GM12878 (cell line): Measurements from ENCODE around the gene SNCAIP. TPM values are rescaled to one million over a fixed set of nuclear protein-coding genes. Genes with fewer than 3 reads are reported as not detected.

Source experiments
- ATAC-seq: fragments of 200-7000 bp; cut with Tn5 transposase; 3 replicates; pipeline ENCODE4 v1.9.1; 2020; ENCODE audit warnings: mild to moderate bottlenecking, moderate library complexity
- BruUV-seq: library from RNA; stranded (reverse); fragments of 400-500 nt; replicated peaks from 2 replicates; lab custom pipeline; 2021; lab: Mats Ljungman, UMichigan
- CTCF ChIA-PET: fragments of 300-600 bp; sonication (Branson Sonifier 250); formaldehyde crosslinking; extraction: SDS; loops from one replicate; lab custom pipeline; 2021; ENCODE audit warnings: inconsistent platforms; lab: Yijun Ruan, JAX
- POLR2A ChIA-PET: fragments of 350-600 bp; formaldehyde crosslinking; extraction: SDS; loops from one replicate; lab custom pipeline; 2021; ENCODE audit warnings: inconsistent platforms; lab: Charles Lee
- RAD21 ChIA-PET: fragments of 300-600 bp; sonication (Branson Sonifier 250); formaldehyde crosslinking; loops from one replicate; lab custom pipeline; 2023; ENCODE audit warnings: antibody characterized with exemption; ENCODE audit not compliant: unreplicated experiment; lab: Charles Lee
- SMC1A ChIA-PET: fragments of 300-600 bp; sonication (Branson Sonifier 250); formaldehyde crosslinking; loops from one replicate; lab custom pipeline; 2023; ENCODE audit not compliant: unreplicated experiment, uncharacterized antibody; lab: Charles Lee
- DNase-seq: peaks from one replicate; pipeline ENCODE4 v3.0.0-alpha.2; 2011; ENCODE audit warnings: low read depth, low spot score
- FAIRE-seq: peaks from 3 replicates; lab custom pipeline; 2011; peaks lifted over from hg19 to GRCh38; lab: Jason Lieb, UNC
- H2AFZ ChIP-seq: 2 replicates; pipeline ENCODE4 v1.6.0; 2011; ENCODE audit warnings: low read depth, low read length, control low read depth; ENCODE audit not compliant: control insufficient read depth
- H3K27ac ChIP-seq: 2 replicates; pipeline ENCODE4 v1.5.1; 2011; ENCODE audit warnings: control low read depth; ENCODE audit not compliant: control insufficient read depth, insufficient read depth
- H3K27me3 ChIP-seq, 2 experiments: replicated peaks in 1 of 2; 2 replicates each; pipeline versions ENCODE4 v1.6.0 to v1.6.1; 2011; ENCODE audit warnings: low read length in 1 of 2; ENCODE audit not compliant: control insufficient read depth in 2 of 2, insufficient read depth in 2 of 2
- H3K36me3 ChIP-seq, 2 experiments: 2 replicates each; pipeline ENCODE4 v1.5.1; 2011; ENCODE audit warnings: low read length in 1 of 2; ENCODE audit not compliant: control insufficient read depth in 2 of 2, insufficient read depth in 2 of 2
- H3K4me1 ChIP-seq: 2 replicates; pipeline ENCODE4 v1.6.1; 2011; ENCODE audit warnings: mild to moderate bottlenecking, low read length, moderate library complexity, mixed read lengths; ENCODE audit not compliant: control insufficient read depth, insufficient read depth
- H3K4me2 ChIP-seq: 2 replicates; pipeline ENCODE4 v1.6.0; 2011; ENCODE audit warnings: control low read depth; ENCODE audit not compliant: control insufficient read depth, insufficient read depth
- H3K4me3 ChIP-seq: fragments of 200-600 bp; sonication (generic); 2 replicates; pipeline ENCODE4 v1.5.1; 2016
- H3K79me2 ChIP-seq: 2 replicates; pipeline ENCODE4 v1.6.0; 2011; ENCODE audit warnings: low read length; ENCODE audit not compliant: control insufficient read depth, insufficient read depth
- H3K9ac ChIP-seq: 2 replicates; pipeline ENCODE4 v1.8.0; 2011; ENCODE audit warnings: low read length, control low read depth, mixed read lengths; ENCODE audit not compliant: control insufficient read depth, insufficient read depth
- H3K9me3 ChIP-seq: replicated peaks from 3 replicates; pipeline ENCODE4 v1.5.1; 2011; ENCODE audit warnings: mild to moderate bottlenecking, low read length; ENCODE audit not compliant: control insufficient read depth, insufficient read depth
- H4K20me1 ChIP-seq: 2 replicates; pipeline ENCODE4 v1.6.0; 2011; ENCODE audit not compliant: control insufficient read depth, insufficient read depth
- CREM ChIP-seq: IDR thresholded peaks from 2 replicates; pipeline ENCODE4 v1.6.1; 2014; ENCODE audit warnings: antibody characterized with exemption, low read depth
- CTCF ChIP-seq, 3 experiments: IDR thresholded peaks in 2 of 3; conservative IDR thresholded peaks in 1 of 3; 2 replicates each; pipeline ENCODE4 v1.5.1; 2011; ENCODE audit warnings: low read depth in 3 of 3, low read length in 3 of 3, mild to moderate bottlenecking in 3 of 3, control low read depth in 2 of 3, moderate library complexity in 2 of 3, inconsistent platforms in 1 of 3, mixed read lengths in 1 of 3; ENCODE audit not compliant: control insufficient read depth in 2 of 3, insufficient read depth in 1 of 3; ENCODE audit errors: extremely low read depth in 1 of 3
- EGR1 ChIP-seq, 2 experiments: IDR thresholded peaks; 1 replicate in 1 of 2; 2 replicates in 1 of 2; pipeline ENCODE4 v1.6.1; 2011 to 2012; ENCODE audit warnings: low read depth in 2 of 2, low read length in 2 of 2, borderline replicate concordance in 1 of 2, mild to moderate bottlenecking in 1 of 2, moderate library complexity in 1 of 2
- ELK1 ChIP-seq: IDR thresholded peaks from 2 replicates; pipeline ENCODE4 v1.6.1; 2012; ENCODE audit warnings: low read depth, low read length, improper control_type of control experiment
- EP300 ChIP-seq, 2 experiments: fragments of 150-350 bp in 1 of 2; IDR thresholded peaks; 2 replicates each; pipeline ENCODE4 v1.6.1; 2011 to 2012; ENCODE audit warnings: low read depth in 2 of 2, low read length in 2 of 2, borderline replicate concordance in 1 of 2, improper control_type of control experiment in 1 of 2, inconsistent platforms in 1 of 2; ENCODE audit not compliant: control insufficient read depth in 1 of 2
- LARP7 ChIP-seq: fragments of 450-650 bp; IDR thresholded peaks from 2 replicates; pipeline ENCODE4 v1.6.1; 2017; ENCODE audit warnings: mild to moderate bottlenecking
- MEF2B ChIP-seq: fragments of 450-650 bp; IDR thresholded peaks from 2 replicates; pipeline ENCODE4 v1.6.1; 2018; ENCODE audit warnings: mild to moderate bottlenecking, moderate library complexity; ENCODE audit not compliant: partially characterized antibody, poor library complexity, severe bottlenecking
- MTA3 ChIP-seq: IDR thresholded peaks from 2 replicates; pipeline ENCODE4 v1.6.1; 2012; ENCODE audit warnings: low read length, inconsistent platforms, borderline replicate concordance
- NFYB ChIP-seq: IDR thresholded peaks from 2 replicates; pipeline ENCODE4 v1.6.1; 2011; ENCODE audit warnings: low read depth, mild to moderate bottlenecking, low read length, improper control_type of control experiment, moderate library complexity; ENCODE audit not compliant: insufficient read depth
- PML ChIP-seq: IDR thresholded peaks from 2 replicates; pipeline ENCODE4 v1.6.1; 2012; ENCODE audit warnings: low read length, inconsistent platforms
- RAD21 ChIP-seq: IDR thresholded peaks from 2 replicates; pipeline ENCODE4 v1.6.1; 2011; ENCODE audit warnings: mild to moderate bottlenecking, low read depth, low read length, moderate library complexity; ENCODE audit not compliant: insufficient read depth
- SIN3A ChIP-seq: IDR thresholded peaks from 2 replicates; pipeline ENCODE4 v1.6.1; 2012; ENCODE audit warnings: low read depth, low read length, improper control_type of control experiment
- SIX5 ChIP-seq: IDR thresholded peaks from 2 replicates; pipeline ENCODE4 v1.6.1; 2011; ENCODE audit warnings: mild to moderate bottlenecking, low read depth, low read length, moderate library complexity; ENCODE audit not compliant: severe bottlenecking
- WGBS: methylation state at CpG from one replicate; pipeline ENCODE4 v1.1.6; 2016; ENCODE audit warnings: low lambda C conversion rate; ENCODE audit not compliant: insufficient replicate concordance, insufficient coverage; ENCODE audit errors: missing lambda C conversion rate; 5-methylcytosine and 5-hydroxymethylcytosine counted together
- in situ Hi-C: fragments of 300-500 bp; cut with MboI; formaldehyde crosslinking; loops from 9 replicates; pipeline ENCODE4 v1.14.3; 2018; ENCODE audit warnings: mixed read lengths
- intact Hi-C: fragments of 100-400 bp; cut with micrococcal nuclease; formaldehyde crosslinking; loops from one replicate; pipeline ENCODE4 v1.14.2; 2022; ENCODE audit not compliant: unreplicated experiment
- polyA plus RNA-seq, 11 experiments: library from polyadenylated mRNA; depleted of rRNA in 4 of 11; unstranded in 6 of 11; stranded (reverse) in 5 of 11; fragments of >200 nt; fragmentation: Nextera tagmentation in 4 of 11; fragmentation: Illumina TruSeq in 1 of 11; extraction: Ambion mirVana in 4 of 11; extraction: Trizol in 1 of 11; gene quantifications; 1 replicate in 1 of 11; 2 replicates in 10 of 11; pipeline versions ENCODE4 v1.2.1 to v1.2.3, GENCODE V29; 2011 to 2016; ENCODE audit warnings: inconsistent platforms in 2 of 11, missing spikeins in 2 of 11, low read depth in 1 of 11
- total RNA-seq, 4 experiments: library from RNA; depleted of rRNA in 3 of 4; stranded (reverse); fragments of >200 nt in 3 of 4; fragmentation: Illumina TruSeq in 1 of 4; extraction: Trizol in 1 of 4; gene quantifications; 2 replicates each; pipeline versions ENCODE4 v1.2.1 to v1.2.3, GENCODE V29; 2013 to 2021

Gene SNCAIP
- total and polyA plus RNA-seq, 10 of the 15 experiments (the other 5 are each of a cell fraction or from before 2014, with no cell fraction given), result 0.03 to 0.62 (median 0.16) TPM; not detected in 1

GRCh38 chr5:122494109-122494508, 182.1 kb downstream of the SNCAIP start:
- no peak for TF ChIP-seq CREM
- 46% methylated on average over 4 of the region's 4 CpGs for WGBS
- H3K4me1 ChIP-seq, result no peaks in the 10 kb centered on the region
- H3K4me2 ChIP-seq, result no peak overlapping the region
- no peak for FAIRE-seq
- no TSS peak for BruUV-seq
- ChIA-PET SMC1A (interaction anchor here (1.3 kb wide), 1 partner anchor 299 kb away, joined by 4 read pairs; no protein-coding TSS in a partner anchor), CTCF (no interaction called here), POLR2A (no interaction called here), RAD21 (no interaction called here)
- H3K27me3 ChIP-seq, result peaks cover 0 to 3% of the 10 kb centered on the region in 2 experiments; a peak in 2 of 4 replicates
- no peaks in the 10 kb centered on the region for H3K79me2 ChIP-seq
- no peaks in the 10 kb centered on the region for H3K9me3 ChIP-seq
- no peak overlapping the region for H3K9ac ChIP-seq
- H3K36me3 ChIP-seq, result no peaks in the 10 kb centered on the region
- in situ Hi-C loops, result no loop called here
- no peak overlapping the region for H3K4me3 ChIP-seq
- no peak overlapping the region for H2AFZ ChIP-seq
- no peak for ATAC-seq
- intact Hi-C loops, result loop anchor here (5.0 kb wide), 1 partner anchor 77 kb away; no protein-coding TSS in a partner anchor
- no peak overlapping the region for H3K27ac ChIP-seq
- no peak for DNase-seq
- no peaks in the 10 kb centered on the region; the same call in 1 of the 2 replicates for H4K20me1 ChIP-seq

GRCh38 chr5:122498163-122498562, 186.1 kb downstream of the SNCAIP start:
- ChIA-PET RAD21 (no interaction called here), SMC1A (interaction anchor here (1.3 to 1.7 kb wide), 2 partner anchors 8 to 10 kb away, joined by 3 to 4 read pairs; no protein-coding TSS in a partner anchor), POLR2A (no interaction called here), CTCF (no interaction called here)
- no peak for ATAC-seq
- TF ChIP-seq EP300 (IDR thresholded peaks at IDR 0.05; ENCODE audit: borderline replicate concordance in 1 of 2, control insufficient read depth in 1 of 2, low read depth in 2 of 2, low read length in 2 of 2) (no peak), SIN3A (no peak), PML (no peak), NFYB (no peak), LARP7 (no peak), MTA3 (no peak), EGR1 (IDR thresholded peaks at IDR 0.05; ENCODE audit: borderline replicate concordance in 1 of 2, low read depth in 2 of 2, low read length in 2 of 2) (no peak), MEF2B (no peak), SIX5 (no peak), CTCF (IDR thresholded peaks at IDR 0.05 in 2 of 3, conservative IDR thresholded peaks at IDR 0.05 in 1 of 3; ENCODE audit: control insufficient read depth in 2 of 3, extremely low read depth in 1 of 3, insufficient read depth in 1 of 3, low read depth in 3 of 3, low read length in 3 of 3) (peak in 2 of 3 experiments; percentile 7 to 11; a peak in 1 of 6 replicates), RAD21 (peak; percentile 51), ELK1 (no peak)
- H3K36me3 ChIP-seq, result no peaks in the 10 kb centered on the region
- in situ Hi-C loops, result no loop called here
- intact Hi-C loops, result no loop called here
- 47% methylated on average over 2 of the region's 2 CpGs for WGBS
- H3K27me3 ChIP-seq, result peaks cover 0 to 2% of the 10 kb centered on the region in 2 experiments; a peak in 2 of 4 replicates
- H4K20me1 ChIP-seq, result no peaks in the 10 kb centered on the region; the same call in 1 of the 2 replicates
- H3K4me1 ChIP-seq, result no peaks in the 10 kb centered on the region
- no peak for FAIRE-seq
- H3K4me2 ChIP-seq, result no peak overlapping the region
- H3K4me3 ChIP-seq, result no peak overlapping the region
- H3K27ac ChIP-seq, result no peak overlapping the region
- BruUV-seq, result no TSS peak
- H3K9me3 ChIP-seq, result no peaks in the 10 kb centered on the region
- H3K79me2 ChIP-seq, result no peaks in the 10 kb centered on the region
- DNase-seq, result no peak
- H2AFZ ChIP-seq, result no peak overlapping the region
- no peak overlapping the region for H3K9ac ChIP-seq
